NCI-H748 (cell line): ENCODE data around the gene ORAI1.
"Not testable (repeated sequence)": the region's sequence is repeated elsewhere in the genome, so short reads cannot be mapped to it uniquely, and the experiment has no call there.

ENCODE experiments used
- DNase-seq: peaks from one replicate; lab custom pipeline; 2025; ENCODE audit not compliant: unreplicated experiment; lab: John Stamatoyannopoulos, UW

The ORAI1 gene

GRCh38 chr12:121626087-121626852, at the start of gene ORAI1:
Gene ORAI1 (plus strand): TSS chr12:121626530.
- peak; percentile 95 for DNase-seq

GRCh38 chr12:121576851-121577391, 49.4 kb upstream of the ORAI1 start:
- DNase-seq: no peak

GRCh38 chr12:121577443-121578180, 48.7 kb upstream of the ORAI1 start:
- DNase-seq: no peak

GRCh38 chr12:121578230-121579189, 47.8 kb upstream of the ORAI1 start:
- no peak for DNase-seq

- peak; percentile 56 for DNase-seq
These were observed 47.0 kb upstream of the ORAI1 start for GRCh38 chr12:121579190-121579791.

GRCh38 chr12:121579981-121580868, 46.1 kb upstream of the ORAI1 start:
- DNase-seq: peak; percentile 83

- peak; percentile 39 for DNase-seq
These were observed 45.2 kb upstream of the ORAI1 start, which contains the start of gene KDM2B for GRCh38 chr12:121580959-121581685. Gene KDM2B (minus strand): TSS chr12:121581023. CDS start chr12:121580911, 112 bp downstream.

- DNase-seq: no peak
These were observed 44.5 kb upstream of the ORAI1 start for GRCh38 chr12:121581686-121582429.

GRCh38 chr12:121582583-121583333, 43.6 kb upstream of the ORAI1 start:
- no peak for DNase-seq

- DNase-seq: not testable (repeated sequence)
These were observed 43.0 kb upstream of the ORAI1 start for GRCh38 chr12:121583334-121583661.

- DNase-seq: not testable (repeated sequence)
These were observed 41.4 kb upstream of the ORAI1 start for GRCh38 chr12:121584885-121585284.

GRCh38 chr12:121590476-121591143, 35.7 kb upstream of the ORAI1 start:
- DNase-seq: no peak

- DNase-seq: no peak
These were observed 34.0 kb upstream of the ORAI1 start for GRCh38 chr12:121592320-121592719.

- no peak for DNase-seq
These were observed 30.8 kb upstream of the ORAI1 start for GRCh38 chr12:121595520-121595919.

GRCh38 chr12:121596526-121596925, 29.8 kb upstream of the ORAI1 start:
- DNase-seq: no peak

GRCh38 chr12:121600702-121601336, 25.5 kb upstream of the ORAI1 start:
- DNase-seq: no peak
